ENCODE results near the gene CCDC175.

The CCDC175 gene

GRCh38 chr14:59484639-59485175 lies 91.9 kb downstream of the CCDC175 start:
- peaks cover 54% of the 10 kb centered on the region for H3K79me2 ChIP-seq (ENCODE audit: insufficient read depth, low read length)
- H2AFZ ChIP-seq (ENCODE audit: low read depth, low read length, severe bottlenecking) = peak overlapping the region; percentile 82
- peaks cover 4% of the 10 kb centered on the region; the same call in 1 of the 2 replicates for H3F3A ChIP-seq (ENCODE audit: insufficient read depth)
- H3K4me2 ChIP-seq (ENCODE audit: low read depth, low read length, poor library complexity, severe bottlenecking) = peak overlapping the region; percentile 77
- H3K27ac ChIP-seq (ENCODE audit: low read depth, low read length) = peak overlapping the region; percentile 51
- H3K9ac ChIP-seq (ENCODE audit: low read length) = peak overlapping the region; percentile 91
- peaks cover 13% of the 10 kb centered on the region for H3K36me3 ChIP-seq (ENCODE audit: low read length)
- no peak for TF ChIP-seq EZH2phosphoT487 (conservative IDR thresholded peaks at IDR 0.05; ENCODE audit: low read length)
- no peak for TF ChIP-seq CTCF (IDR thresholded peaks at IDR 0.05; ENCODE audit: insufficient read depth, low read length, poor library complexity, severe bottlenecking)
- H4K20me1 ChIP-seq (ENCODE audit: low read depth, low read length) = no peaks in the 10 kb centered on the region
- no peaks in the 10 kb centered on the region for H3K9me2 ChIP-seq (replicated peaks; ENCODE audit: insufficient read depth, low read length)
- no peaks in the 10 kb centered on the region for H3K27me3 ChIP-seq (ENCODE audit: low read length)
- H3K4me3 ChIP-seq (ENCODE audit: insufficient read depth, low read length, poor library complexity, severe bottlenecking) = peak overlapping the region; percentile 93
- H3K9me3 ChIP-seq (ENCODE audit: insufficient read depth, low read length) = no peaks in the 10 kb centered on the region

GRCh38 chr14:59483819-59484638 lies 92.6 kb downstream of the CCDC175 start, which contains the start of the genes JKAMP and L3HYPDH:
Gene JKAMP, plus strand, starts transcription at chr14:59484517. Its CDS starts 73 bp downstream, at chr14:59484590.
Gene L3HYPDH, minus strand, starts transcription at chr14:59484408. Its CDS starts 92 bp downstream, at chr14:59484316.
- Histone ChIP-seq H3K4me3 (ENCODE audit: insufficient read depth, low read length, poor library complexity, severe bottlenecking) (peak within 1 kb of the TSS; percentile 93), H3K9me2 (replicated peaks; ENCODE audit: insufficient read depth, low read length) (no peaks in the 10 kb centered on the region), H2AFZ (ENCODE audit: low read depth, low read length, severe bottlenecking) (peak within 1 kb of the TSS; percentile 82), H3K27ac (ENCODE audit: low read depth, low read length) (peak within 1 kb of the TSS; percentile 51), H4K20me1 (ENCODE audit: low read depth, low read length) (no peaks in the 10 kb centered on the region), H3K27me3 (ENCODE audit: low read length) (no peaks in the 10 kb centered on the region), H3K9ac (ENCODE audit: low read length) (peak within 1 kb of the TSS; percentile 91), H3F3A (ENCODE audit: insufficient read depth) (peaks cover 4% of the 10 kb centered on the region; the same call in 1 of the 2 replicates), H3K4me2 (ENCODE audit: low read depth, low read length, poor library complexity, severe bottlenecking) (peak within 1 kb of the TSS; percentile 78), H3K36me3 (ENCODE audit: low read length) (peaks cover 13% of the 10 kb centered on the region), H3K9me3 (ENCODE audit: insufficient read depth, low read length) (no peaks in the 10 kb centered on the region), H3K79me2 (ENCODE audit: insufficient read depth, low read length) (peaks cover 54% of the 10 kb centered on the region)
- no peak for TF ChIP-seq EZH2phosphoT487 (conservative IDR thresholded peaks at IDR 0.05; ENCODE audit: low read length)
- TF ChIP-seq CTCF (IDR thresholded peaks at IDR 0.05; ENCODE audit: insufficient read depth, low read length, poor library complexity, severe bottlenecking) = peak; percentile 49

GRCh38 chr14:59483363-59483762 lies 93.2 kb downstream of the CCDC175 start:
- no peak for TF ChIP-seq EZH2phosphoT487 (conservative IDR thresholded peaks at IDR 0.05; ENCODE audit: low read length)
- TF ChIP-seq CTCF (IDR thresholded peaks at IDR 0.05; ENCODE audit: insufficient read depth, low read length, poor library complexity, severe bottlenecking) = no peak
- Histone ChIP-seq H3K4me3 (ENCODE audit: insufficient read depth, low read length, poor library complexity, severe bottlenecking) (peak overlapping the region; percentile 93), H3K9me3 (ENCODE audit: insufficient read depth, low read length) (no peaks in the 10 kb centered on the region), H2AFZ (ENCODE audit: low read depth, low read length, severe bottlenecking) (peak overlapping the region; percentile 82), H3K36me3 (ENCODE audit: low read length) (peaks cover 12% of the 10 kb centered on the region), H4K20me1 (ENCODE audit: low read depth, low read length) (no peaks in the 10 kb centered on the region), H3K27me3 (ENCODE audit: low read length) (no peaks in the 10 kb centered on the region), H3K9me2 (replicated peaks; ENCODE audit: insufficient read depth, low read length) (no peaks in the 10 kb centered on the region), H3K9ac (ENCODE audit: low read length) (peak overlapping the region; percentile 91), H3K27ac (ENCODE audit: low read depth, low read length) (no peak overlapping the region), H3F3A (ENCODE audit: insufficient read depth) (peaks cover 4% of the 10 kb centered on the region; the same call in 1 of the 2 replicates), H3K4me2 (ENCODE audit: low read depth, low read length, poor library complexity, severe bottlenecking) (peak overlapping the region; percentile 78), H3K79me2 (ENCODE audit: insufficient read depth, low read length) (peaks cover 54% of the 10 kb centered on the region)
